Tibial artery (tissue), 4 donors: Measurements from ENCODE around the gene ACTRT2.

ENCODE experiments used
- DNase-seq, 2 donors: peaks; one replicate each; pipeline ENCODE4 v3.0.0-alpha.2; 2019
- H3K27ac ChIP-seq, 2 donors: fragments of 200-600 bp; sonication (generic) in 1 of 2; 1 replicate in 1 of 2; 2 replicates in 1 of 2; pipeline ENCODE4 v1.5.1; 2018 to 2019; ENCODE audit warnings: mild to moderate bottlenecking in 1 of 2
- H3K27me3 ChIP-seq, 2 donors: fragments of 200-600 bp; sonication (generic) in 1 of 2; one replicate each; pipeline versions ENCODE4 v1.5.1 to v1.6.0; 2016 to 2019
- H3K36me3 ChIP-seq, 3 donors: fragments of 200-600 bp; sonication (generic) in 2 of 3; one replicate each; pipeline ENCODE4 v1.5.1; 2016 to 2019; ENCODE audit warnings: mild to moderate bottlenecking in 2 of 3
- H3K4me1 ChIP-seq, 4 donors: fragments of 200-600 bp; sonication (generic) in 2 of 4; 1 replicate in 3 of 4; 2 replicates in 1 of 4; pipeline ENCODE4 v1.5.1; 2016 to 2019
- H3K4me3 ChIP-seq, 2 donors: fragments of 200-600 bp; sonication (generic) in 1 of 2; 1 replicate in 1 of 2; 2 replicates in 1 of 2; pipeline ENCODE4 v1.5.1; 2018 to 2019; ENCODE audit warnings: mild to moderate bottlenecking in 2 of 2
- H3K9me3 ChIP-seq, 3 donors: fragments of 200-600 bp; sonication (generic) in 1 of 3; one replicate each; pipeline ENCODE4 v1.5.1; 2016 to 2019
- intact Hi-C: fragments of 100-400 bp; cut with DNase I; formaldehyde crosslinking; loops from one replicate; pipeline ENCODE4 v1.15.0; 2023; ENCODE audit warnings: low total_unique reads
- TF ChIP-seq, protein P1 (sequence below), 2 experiments: fragments of 200-600 bp in 1 of 2; fragments of 450-650 bp in 1 of 2; IDR thresholded peaks; one replicate each; pipeline ENCODE4 v1.5.1; 2017 to 2019; ENCODE audit warnings: antibody characterized with exemption in 2 of 2, mild to moderate bottlenecking in 1 of 2, moderate library complexity in 1 of 2

Gene ACTRT2

GRCh38 chr1:3055051-3055450, 33.8 kb downstream of the ACTRT2 start:
- Histone ChIP-seq H3K9me3 (no peaks in the 10 kb centered on the region), H3K4me1 (no peaks in the 10 kb centered on the region), H3K27me3 (no peaks in the 10 kb centered on the region), H3K36me3 (peaks cover 3 to 9% (median 6%) of the 10 kb centered on the region in 3 donors), H3K4me3 (no peak overlapping the region), H3K27ac (no peak overlapping the region)
- TF ChIP-seq, protein P1, sequence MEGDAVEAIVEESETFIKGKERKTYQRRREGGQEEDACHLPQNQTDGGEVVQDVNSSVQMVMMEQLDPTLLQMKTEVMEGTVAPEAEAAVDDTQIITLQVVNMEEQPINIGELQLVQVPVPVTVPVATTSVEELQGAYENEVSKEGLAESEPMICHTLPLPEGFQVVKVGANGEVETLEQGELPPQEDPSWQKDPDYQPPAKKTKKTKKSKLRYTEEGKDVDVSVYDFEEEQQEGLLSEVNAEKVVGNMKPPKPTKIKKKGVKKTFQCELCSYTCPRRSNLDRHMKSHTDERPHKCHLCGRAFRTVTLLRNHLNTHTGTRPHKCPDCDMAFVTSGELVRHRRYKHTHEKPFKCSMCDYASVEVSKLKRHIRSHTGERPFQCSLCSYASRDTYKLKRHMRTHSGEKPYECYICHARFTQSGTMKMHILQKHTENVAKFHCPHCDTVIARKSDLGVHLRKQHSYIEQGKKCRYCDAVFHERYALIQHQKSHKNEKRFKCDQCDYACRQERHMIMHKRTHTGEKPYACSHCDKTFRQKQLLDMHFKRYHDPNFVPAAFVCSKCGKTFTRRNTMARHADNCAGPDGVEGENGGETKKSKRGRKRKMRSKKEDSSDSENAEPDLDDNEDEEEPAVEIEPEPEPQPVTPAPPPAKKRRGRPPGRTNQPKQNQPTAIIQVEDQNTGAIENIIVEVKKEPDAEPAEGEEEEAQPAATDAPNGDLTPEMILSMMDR (IDR thresholded peaks at IDR 0.05) = no peak
- intact Hi-C loops = no loop called here
- DNase-seq = no peak

GRCh38 chr1:3056641-3057040, 35.4 kb downstream of the ACTRT2 start:
- Histone ChIP-seq H3K9me3 (no peaks in the 10 kb centered on the region), H3K4me3 (no peak overlapping the region), H3K27ac (no peak overlapping the region), H3K36me3 (peaks cover 13 to 18% (median 15%) of the 10 kb centered on the region in 3 donors), H3K27me3 (no peaks in the 10 kb centered on the region), H3K4me1 (no peaks in the 10 kb centered on the region)
- intact Hi-C loops = no loop called here
- TF ChIP-seq, protein P1 (IDR thresholded peaks at IDR 0.05) = no peak
- DNase-seq = no peak

DNA sequence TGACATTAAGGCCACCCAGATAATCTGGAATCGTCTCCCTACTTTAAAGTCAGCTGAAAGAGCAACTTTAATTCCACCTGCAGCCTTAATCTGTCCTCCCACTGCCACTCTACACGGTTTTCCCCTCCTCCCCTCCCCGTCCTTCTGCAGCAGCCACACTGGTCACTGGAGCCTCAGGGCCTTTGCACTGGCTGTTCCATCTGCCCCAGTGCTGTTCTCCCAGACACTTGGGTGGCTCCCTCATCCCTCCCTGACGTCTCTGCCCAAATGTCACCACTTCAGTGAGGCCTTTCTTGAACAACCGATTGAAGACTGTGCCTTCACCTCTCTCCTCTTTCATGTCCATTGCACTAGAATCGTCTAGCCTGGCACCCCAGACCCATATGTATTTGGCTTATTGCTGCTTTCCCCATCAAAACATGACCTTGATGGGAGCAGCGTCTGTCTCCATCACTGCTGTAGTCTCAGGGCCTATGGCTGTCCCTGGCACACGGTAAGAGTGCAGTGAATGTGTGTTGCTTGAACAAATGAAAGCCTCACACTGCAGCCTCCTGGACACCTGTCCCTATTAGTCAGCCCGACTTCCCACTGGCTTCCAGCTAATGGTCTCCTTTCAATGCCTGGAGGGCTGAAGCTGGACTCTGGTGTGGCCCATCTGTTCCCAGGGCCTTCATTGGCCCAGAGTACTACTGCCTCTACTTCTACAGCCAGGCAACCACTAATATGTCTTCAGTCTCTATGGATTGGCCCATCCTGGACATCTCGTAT, 37.2 kb downstream of the ACTRT2 start:
- H3K36me3 ChIP-seq = peaks cover 22 to 27% (median 24%) of the 10 kb centered on the region in 3 donors
- TF ChIP-seq, protein P1 (IDR thresholded peaks at IDR 0.05) = no peak
- H3K27ac ChIP-seq = no peak overlapping the region
- no peaks in the 10 kb centered on the region for H3K27me3 ChIP-seq
- no peak overlapping the region for H3K4me3 ChIP-seq
- intact Hi-C loops = no loop called here
- DNase-seq = no peak
- no peaks in the 10 kb centered on the region for H3K9me3 ChIP-seq
- H3K4me1 ChIP-seq = peaks cover 0 to 11% (median 5%) of the 10 kb centered on the region in 4 donors

- Histone ChIP-seq H3K4me1 (peaks cover 0 to 27% (median 16%) of the 10 kb centered on the region in 4 donors), H3K4me3 (no peak overlapping the region), H3K27ac (no peak overlapping the region), H3K27me3 (no peaks in the 10 kb centered on the region), H3K36me3 (peaks cover 26 to 29% (median 27%) of the 10 kb centered on the region in 3 donors), H3K9me3 (no peaks in the 10 kb centered on the region)
- no peak for DNase-seq
- TF ChIP-seq, protein P1 (IDR thresholded peaks at IDR 0.05) = no peak
- intact Hi-C loops = loop anchor here (5.0 kb wide), 2 partner anchors 222 to 367 kb away; no protein-coding TSS in a partner anchor
Observed at GRCh38 chr1:3060127-3060526, 38.9 kb downstream of the ACTRT2 start.

DNA sequence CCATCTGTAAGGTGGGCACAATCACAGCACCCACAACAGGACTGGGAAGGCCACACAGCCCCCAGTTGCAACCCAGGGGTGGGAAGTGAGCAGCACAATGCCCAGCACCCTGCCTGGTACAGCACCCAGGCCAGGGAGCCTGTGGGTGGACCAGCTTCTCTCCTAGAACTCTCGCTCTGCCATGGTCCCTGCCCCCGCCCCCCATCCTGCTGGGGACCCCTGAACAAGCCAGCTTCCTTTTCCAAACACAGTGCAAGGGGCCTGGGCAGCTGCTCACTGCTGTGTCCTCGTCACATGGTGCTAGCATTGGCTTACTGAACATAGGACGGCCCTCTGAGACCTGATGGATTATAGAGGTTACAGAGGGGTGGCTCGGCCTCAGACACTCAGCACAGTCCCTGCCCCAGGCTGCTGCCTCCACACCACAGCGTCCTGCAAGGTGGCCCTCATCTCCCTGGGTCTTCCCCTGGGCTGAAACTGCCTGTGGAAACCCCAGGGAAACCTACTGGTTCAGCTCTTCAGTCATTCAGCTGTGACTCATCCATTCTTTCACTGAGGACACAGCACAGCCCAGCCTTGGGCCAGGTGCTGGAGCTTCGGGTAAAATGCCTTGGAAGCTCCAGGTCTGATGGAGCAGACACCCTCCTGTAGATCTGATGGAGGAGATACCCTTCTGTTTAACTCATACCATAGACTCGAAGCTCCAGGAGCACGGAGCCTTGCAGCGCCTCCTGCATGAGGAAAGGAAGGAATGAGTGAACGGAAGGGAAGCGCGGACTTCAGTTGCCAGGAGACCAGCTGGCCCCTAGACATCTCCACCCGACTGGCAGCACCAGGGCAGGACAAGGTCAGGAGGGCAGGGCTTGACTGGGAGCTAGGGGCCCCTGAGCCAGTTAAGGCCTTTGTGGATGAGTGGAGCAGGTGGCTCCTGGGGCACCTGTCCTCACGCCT, 39.6 kb downstream of the ACTRT2 start:
- H3K27me3 ChIP-seq = no peaks in the 10 kb centered on the region
- no peak overlapping the region for H3K27ac ChIP-seq
- no peak for DNase-seq
- H3K36me3 ChIP-seq = peaks cover 26 to 29% (median 27%) of the 10 kb centered on the region in 3 donors
- TF ChIP-seq, protein P1 (IDR thresholded peaks at IDR 0.05) = no peak
- no peaks in the 10 kb centered on the region for H3K9me3 ChIP-seq
- peaks cover 0 to 35% (median 23%) of the 10 kb centered on the region in 4 donors for H3K4me1 ChIP-seq
- intact Hi-C loops = loop anchor here (5.0 kb wide), 2 partner anchors 221 to 366 kb away; no protein-coding TSS in a partner anchor
- H3K4me3 ChIP-seq = no peak overlapping the region
